H1 (cell line): Measurements from ENCODE around the gene PAWR. TPM values are rescaled to one million over a fixed set of nuclear protein-coding genes. Genes with fewer than 3 reads are reported as not detected.

Experiments used
- CTCF ChIA-PET: fragments of 300-600 bp; sonication (Branson Sonifier 250); formaldehyde crosslinking; loops from one replicate; lab custom pipeline; 2021; ENCODE audit not compliant: partially characterized antibody; lab: Charles Lee
- POLR2A ChIA-PET: fragments of 300-600 bp; sonication (Branson Sonifier 250); formaldehyde crosslinking; loops from one replicate; lab custom pipeline; 2021; ENCODE audit warnings: inconsistent platforms; ENCODE audit not compliant: partially characterized antibody; lab: Charles Lee
- DNase-seq, 2 experiments: peaks; one replicate each; pipeline versions ENCODE4 v3.0.0 to v3.0.0-alpha.2; 2010 to 2022; ENCODE audit warnings: low spot score in 2 of 2, low read depth in 1 of 2, mixed read lengths in 1 of 2
- FAIRE-seq: peaks from 2 replicates; lab custom pipeline; 2011; peaks lifted over from hg19 to GRCh38; lab: Jason Lieb, UNC
- H2AFZ ChIP-seq: 2 replicates; pipeline ENCODE4 v1.8.1; 2012; ENCODE audit warnings: low read length, inconsistent platforms
- H2AK5ac ChIP-seq: 2 replicates; pipeline ENCODE4 v1.6.1; 2013; ENCODE audit warnings: low read depth, low read length
- H2BK120ac ChIP-seq: replicated peaks from 2 replicates; pipeline ENCODE3; 2013; ENCODE audit warnings: low read depth, low read length, inconsistent platforms
- H2BK12ac ChIP-seq: 2 replicates; pipeline ENCODE4 v1.6.1; 2013; ENCODE audit warnings: low read depth, low read length
- H2BK15ac ChIP-seq: 2 replicates; pipeline ENCODE4 v1.6.1; 2013; ENCODE audit warnings: low read length
- H2BK20ac ChIP-seq: 2 replicates; pipeline ENCODE4 v1.6.1; 2013; ENCODE audit warnings: low read length
- H2BK5ac ChIP-seq: 2 replicates; pipeline ENCODE4 v1.6.1; 2013; ENCODE audit warnings: low read depth, low read length
- H3K14ac ChIP-seq: 2 replicates; pipeline ENCODE4 v1.6.1; 2013; ENCODE audit warnings: inconsistent platforms; ENCODE audit not compliant: insufficient read length
- H3K18ac ChIP-seq: 2 replicates; pipeline ENCODE4 v1.6.1; 2013; ENCODE audit warnings: low read length; ENCODE audit errors: extremely low read depth
- H3K23ac ChIP-seq: 2 replicates; pipeline ENCODE4 v1.6.1; 2013; ENCODE audit warnings: inconsistent platforms; ENCODE audit not compliant: insufficient read length
- H3K23me2 ChIP-seq: 2 replicates; pipeline ENCODE4 v1.6.1; 2013; ENCODE audit warnings: low read depth, low read length
- H3K27ac ChIP-seq: 2 replicates; pipeline ENCODE4 v1.6.1; 2011; ENCODE audit warnings: low read depth, low read length, inconsistent platforms
- H3K27me3 ChIP-seq, 4 experiments: replicated peaks in 1 of 4; 1 replicate in 1 of 4; 2 replicates in 3 of 4; pipeline versions ENCODE4 v1.6.1 to v1.8.1; 2011 to 2013; ENCODE audit warnings: low read length in 3 of 4, mild to moderate bottlenecking in 3 of 4, inconsistent platforms in 2 of 4, mixed read lengths in 2 of 4, moderate library complexity in 1 of 4; ENCODE audit not compliant: control insufficient read depth in 3 of 4, insufficient read depth in 3 of 4; ENCODE audit errors: extremely low read depth in 1 of 4
- H3K36me3 ChIP-seq, 4 experiments: 2 replicates each; pipeline versions ENCODE4 v1.6.1 to v1.8.1; 2011 to 2013; ENCODE audit warnings: mild to moderate bottlenecking in 4 of 4, low read length in 3 of 4, moderate library complexity in 2 of 4, control low read depth in 1 of 4, inconsistent platforms in 1 of 4; ENCODE audit not compliant: insufficient read depth in 4 of 4, control insufficient read depth in 2 of 4
- H3K4ac ChIP-seq: replicated peaks from 2 replicates; pipeline ENCODE3; 2013; ENCODE audit warnings: low read length, low read depth, mixed read lengths, inconsistent platforms; ENCODE audit not compliant: insufficient read length
- H3K4me1 ChIP-seq, 4 experiments: replicated peaks in 1 of 4; 1 replicate in 1 of 4; 2 replicates in 3 of 4; pipeline versions ENCODE4 v1.6.1 to v1.8.1; 2011 to 2013; ENCODE audit warnings: low read length in 3 of 4, inconsistent platforms in 2 of 4, mixed read lengths in 1 of 4; ENCODE audit not compliant: insufficient read depth in 4 of 4, control insufficient read depth in 3 of 4
- H3K4me2 ChIP-seq, 2 experiments: 2 replicates each; pipeline versions ENCODE4 v1.6.1 to v1.8.1; 2011 to 2013; ENCODE audit warnings: low read depth in 2 of 2, low read length in 2 of 2, control low read depth in 1 of 2, inconsistent platforms in 1 of 2, mild to moderate bottlenecking in 1 of 2; ENCODE audit not compliant: insufficient read depth in 1 of 2
- H3K4me3 ChIP-seq, 4 experiments: fragments of 200-600, 300-600 bp in 1 of 4; sonication (generic), shearing (Covaris generic), sonication (Bioruptor Twin) in 1 of 4; 2 replicates each; pipeline versions ENCODE4 v1.5.1 to v1.8.1; 2011 to 2016; ENCODE audit warnings: low read length in 4 of 4, low read depth in 3 of 4, control low read depth in 2 of 4, inconsistent platforms in 2 of 4, mild to moderate bottlenecking in 2 of 4, mixed read lengths in 1 of 4, moderate library complexity in 1 of 4; ENCODE audit not compliant: insufficient read depth in 2 of 4; ENCODE audit errors: extremely low read depth in 1 of 4
- H3K56ac ChIP-seq: replicated peaks from 2 replicates; pipeline ENCODE3; 2013; ENCODE audit warnings: low read depth, mild to moderate bottlenecking, mixed read lengths, low read length, inconsistent platforms; ENCODE audit not compliant: insufficient read length
- H3K79me1 ChIP-seq: 2 replicates; pipeline ENCODE4 v1.6.1; 2013; ENCODE audit warnings: low read depth, low read length, control low read depth
- H3K79me2 ChIP-seq, 2 experiments: 2 replicates each; pipeline versions ENCODE4 v1.6.1 to v1.8.1; 2012 to 2013; ENCODE audit warnings: low read length in 2 of 2, mild to moderate bottlenecking in 2 of 2, inconsistent platforms in 1 of 2; ENCODE audit not compliant: insufficient read depth in 2 of 2, control insufficient read depth in 1 of 2
- H3K9ac ChIP-seq, 4 experiments: replicated peaks in 1 of 4; 1 replicate in 1 of 4; 2 replicates in 3 of 4; pipeline versions ENCODE4 v1.6.1 to v1.8.1; 2011 to 2013; ENCODE audit warnings: low read depth in 3 of 4, low read length in 3 of 4, control low read depth in 2 of 4, mild to moderate bottlenecking in 2 of 4, moderate library complexity in 2 of 4, inconsistent platforms in 1 of 4; ENCODE audit errors: extremely low read depth in 1 of 4
- H3K9me3 ChIP-seq, 2 experiments: 2 replicates each; pipeline versions ENCODE4 v1.6.1 to v1.8.1; 2012 to 2013; ENCODE audit warnings: mild to moderate bottlenecking in 2 of 2, moderate library complexity in 2 of 2, control low read depth in 1 of 2, inconsistent platforms in 1 of 2, low read depth in 1 of 2, low read length in 1 of 2, mixed read lengths in 1 of 2; ENCODE audit not compliant: insufficient read depth in 2 of 2
- H4K20me1 ChIP-seq, 2 experiments: replicated peaks in 1 of 2; 2 replicates each; pipeline versions ENCODE3 to v1.8.1; 2011 to 2013; ENCODE audit warnings: inconsistent platforms in 2 of 2, low read length in 2 of 2, mild to moderate bottlenecking in 1 of 2; ENCODE audit not compliant: insufficient read depth in 2 of 2, control insufficient read depth in 1 of 2
- H4K5ac ChIP-seq: 2 replicates; pipeline ENCODE4 v1.6.1; 2013; ENCODE audit warnings: low read length, low read depth, mixed read lengths, inconsistent platforms; ENCODE audit not compliant: insufficient read length
- H4K8ac ChIP-seq: 2 replicates; pipeline ENCODE4 v1.8.0; 2013; ENCODE audit warnings: mild to moderate bottlenecking, moderate library complexity, low read length, inconsistent platforms; ENCODE audit not compliant: insufficient read depth; ENCODE audit errors: extremely low read depth
- H4K91ac ChIP-seq: replicated peaks from 2 replicates; pipeline ENCODE3; 2013; ENCODE audit warnings: low read length, mixed read lengths, inconsistent platforms; ENCODE audit not compliant: insufficient read length
- BACH1 ChIP-seq: IDR thresholded peaks from 2 replicates; pipeline ENCODE4 v1.6.1; 2012; ENCODE audit warnings: low read length, improper control_type of control experiment
- CBX8 ChIP-seq: fragments of 300-800, 300-1000 bp; sonication (generic); IDR thresholded peaks from 2 replicates; pipeline ENCODE4 v1.7.1; 2016; ENCODE audit warnings: low read depth, low read length, borderline replicate concordance
- CREB1 ChIP-seq: IDR thresholded peaks from 2 replicates; pipeline ENCODE4 v1.6.1; 2012; ENCODE audit warnings: inconsistent platforms
- GTF2F1 ChIP-seq: IDR thresholded peaks from 2 replicates; pipeline ENCODE4 v1.6.1; 2012; ENCODE audit warnings: low read depth, low read length, improper control_type of control experiment, borderline replicate concordance
- MAFK ChIP-seq: IDR thresholded peaks from 2 replicates; pipeline ENCODE4 v1.6.1; 2012; ENCODE audit warnings: low read depth, mild to moderate bottlenecking, improper control_type of control experiment, low read length
- POU5F1 ChIP-seq: IDR thresholded peaks from 2 replicates; pipeline ENCODE4 v1.6.1; 2011; ENCODE audit warnings: low read depth, mild to moderate bottlenecking, low read length, moderate library complexity
- RAD21 ChIP-seq, 2 experiments: IDR thresholded peaks in 1 of 2; conservative IDR thresholded peaks in 1 of 2; 2 replicates each; pipeline ENCODE4 v1.6.1; 2011; ENCODE audit warnings: low read depth in 2 of 2, low read length in 2 of 2, improper control_type of control experiment in 1 of 2, inconsistent platforms in 1 of 2, mild to moderate bottlenecking in 1 of 2, moderate library complexity in 1 of 2
- RXRA ChIP-seq: IDR thresholded peaks from 2 replicates; pipeline ENCODE4 v1.6.1; 2011; ENCODE audit warnings: low read depth, mild to moderate bottlenecking, low read length, moderate library complexity; ENCODE audit not compliant: insufficient read depth
- SAP30 ChIP-seq: fragments of 300-600 bp; sonication (generic); IDR thresholded peaks from 2 replicates; pipeline ENCODE4 v1.7.1; 2012; ENCODE audit warnings: low read length, moderate library complexity, mild to moderate bottlenecking, inconsistent platforms; ENCODE audit not compliant: insufficient read depth, insufficient replicate concordance
- SIN3A ChIP-seq, 2 experiments: IDR thresholded peaks in 1 of 2; conservative IDR thresholded peaks in 1 of 2; 2 replicates each; pipeline ENCODE4 v1.6.1; 2011 to 2012; ENCODE audit warnings: low read length in 2 of 2, improper control_type of control experiment in 1 of 2, low read depth in 1 of 2, mild to moderate bottlenecking in 1 of 2
- SIX5 ChIP-seq: IDR thresholded peaks from 2 replicates; pipeline ENCODE4 v1.6.1; 2011; ENCODE audit warnings: mild to moderate bottlenecking, low read depth, low read length
- SUZ12 ChIP-seq: fragments of 200-600 bp; sonication (generic); IDR thresholded peaks from 2 replicates; pipeline ENCODE4 v1.6.1; 2012; ENCODE audit warnings: mild to moderate bottlenecking, inconsistent platforms, low read length, moderate library complexity, mixed read lengths
- ZNF274 ChIP-seq: IDR thresholded peaks from 2 replicates; pipeline ENCODE4 v1.7.0; 2012; ENCODE audit warnings: low read length, borderline replicate concordance; ENCODE audit errors: extremely low read depth
- WGBS, 2 experiments: shearing (Covaris generic) in 1 of 2; methylation state at CpG; one replicate each; pipeline versions ENCODE4 v1.1.6 to v1.1.7; 2013 to 2015; ENCODE audit warnings: low lambda C conversion rate in 2 of 2, mixed read lengths in 2 of 2, inconsistent platforms in 1 of 2, low coverage in 1 of 2, missing lambda C conversion rate in 1 of 2; ENCODE audit not compliant: insufficient replicate concordance in 2 of 2, insufficient coverage in 1 of 2, insufficient read length in 1 of 2; ENCODE audit errors: extremely low coverage in 1 of 2, missing lambda C conversion rate in 1 of 2; 5-methylcytosine and 5-hydroxymethylcytosine counted together
- polyA plus RNA-seq, 7 experiments: library from polyadenylated mRNA; depleted of rRNA in 3 of 7; stranded (reverse) in 5 of 7; unstranded in 2 of 7; fragments of >200 nt in 5 of 7; fragments of 200-250 nt in 2 of 7; gene quantifications; 1 replicate in 5 of 7; 2 replicates in 1 of 7; 4 replicates in 1 of 7; pipeline versions ENCODE4 v1.2.1 to v1.2.3, GENCODE V29; 2011 to 2013; ENCODE audit warnings: missing spikeins in 2 of 7, mixed read lengths in 2 of 7
- total RNA-seq: library from RNA; stranded (reverse); fragmentation: NEBNext Ultra II Directional; extraction: Animal tissue kit (Norgen Biotek cat#: 25700); gene quantifications from 2 replicates; pipeline ENCODE4 v1.2.1, GENCODE V29; 2021

Gene PAWR
- total and polyA plus RNA-seq, 2 of the 8 experiments (the other 6 are each of a cell fraction or from before 2014, with no cell fraction given): 28.3 to 327 TPM

GRCh38 chr12:79673354-79673753 lies 17.4 kb downstream of the PAWR start:
- Histone ChIP-seq H3K4me2 (peak overlapping the region; percentile 50 to 54), H3K36me3 (peaks cover 0 to 2% (median 0%) of the 10 kb centered on the region in 4 experiments; a peak in 1 of 8 replicates)
- CTCF ChIA-PET: interaction anchor here (0.7 to 1.0 kb wide), 2 partner anchors 9 to 11 kb away, joined by 3 to 7 read pairs; no protein-coding TSS in a partner anchor
- no peak for TF ChIP-seq POU5F1
- TF ChIP-seq SAP30: no peak
- 0 out of 4 replicates have a peak, but pooled peaks of 1 of the 2 experiments have one; percentile 61 for TF ChIP-seq SIN3A (conservative IDR thresholded peaks at IDR 0.05 in 1 of 2, IDR thresholded peaks at IDR 0.05 in 1 of 2; ENCODE audit: low read depth in 1 of 2, low read length in 2 of 2)
- no peak for TF ChIP-seq GTF2F1
- TF ChIP-seq MAFK: peak; percentile 38; the same call in 1 of the 2 replicates
- peak; percentile 31; the same call in 1 of the 2 replicates for TF ChIP-seq CREB1
- no peak for TF ChIP-seq RXRA
- TF ChIP-seq ZNF274: no peak
- TF ChIP-seq BACH1: peak; percentile 59
- no peak for TF ChIP-seq SIX5
- TF ChIP-seq RAD21 (IDR thresholded peaks at IDR 0.05 in 1 of 2, conservative IDR thresholded peaks at IDR 0.05 in 1 of 2; ENCODE audit: low read depth in 2 of 2, low read length in 2 of 2): peak in 1 of 2 experiments; percentile 23; a peak in 1 of 4 replicates
- TF ChIP-seq CBX8: no peak
- TF ChIP-seq SUZ12: no peak

More at GRCh38 chr12:79673354-79673753, 17.4 kb downstream of the PAWR start:
- H2BK20ac ChIP-seq: no peak overlapping the region
- H3K27me3 ChIP-seq: no peaks in the 10 kb centered on the region
- no peak overlapping the region for H2BK5ac ChIP-seq
- no peak overlapping the region for H4K91ac ChIP-seq
- WGBS, 2 experiments: 75% methylated on average over 4 of the region's 4 CpGs; no CpG with 5 or more reads in 1 of the 2 experiments
- FAIRE-seq: peak; percentile 68
- H4K20me1 ChIP-seq: peaks cover 18 to 29% of the 10 kb centered on the region in 2 experiments
- no peak overlapping the region for H4K5ac ChIP-seq
- H3K79me1 ChIP-seq: no peaks in the 10 kb centered on the region
- no peak overlapping the region for H3K18ac ChIP-seq
- no peak overlapping the region for H3K56ac ChIP-seq
- H2AK5ac ChIP-seq: no peak overlapping the region
- H3K9ac ChIP-seq: no peak overlapping the region
- peak overlapping the region in 1 of 4 experiments; percentile 25; a peak in 1 of 8 replicates for H3K4me3 ChIP-seq
- no peak overlapping the region for H4K8ac ChIP-seq
- no peaks in the 10 kb centered on the region for H3K9me3 ChIP-seq
- 0 out of 2 replicates have a peak, but pooled peaks cover 3% of the 10 kb centered on the region for H3K23me2 ChIP-seq
- POLR2A ChIA-PET: interaction anchor here (1.1 to 7.8 kb wide), 3 partner anchors 15 to 25 kb away, joined by 3 to 91 read pairs (median 3); partner anchors contain the start of gene PAWR
- H3K23ac ChIP-seq: no peak overlapping the region
- no peak overlapping the region for H2BK15ac ChIP-seq
- peaks cover 0 to 17% (median 9%) of the 10 kb centered on the region in 4 experiments; a peak in 4 of 7 replicates for H3K4me1 ChIP-seq
- no peak overlapping the region for H3K4ac ChIP-seq
- no peak overlapping the region for H2BK120ac ChIP-seq
- no peak overlapping the region for H2AFZ ChIP-seq
- DNase-seq: no peak
- H3K79me2 ChIP-seq: peaks cover 42 to 100% of the 10 kb centered on the region in 2 experiments
- no peak overlapping the region for H3K27ac ChIP-seq
- H2BK12ac ChIP-seq: no peak overlapping the region
- H3K14ac ChIP-seq: no peak overlapping the region
